HepG2 (cell line): ENCODE data around the gene DPEP2NB. TPM values are rescaled to one million over a fixed set of nuclear protein-coding genes. Genes with fewer than 3 reads are reported as not detected.

Source experiments
- CEBPZ ChIP-seq: IDR thresholded peaks from 2 replicates; pipeline ENCODE4 v1.6.1; 2012; ENCODE audit warnings: low read length, improper control_type of control experiment
- DMTF1 ChIP-seq: sonication (generic); formaldehyde crosslinking; IDR thresholded peaks from 2 replicates; pipeline ENCODE4 v1.4.0; 2020; ENCODE audit warnings: mild to moderate bottlenecking, missing genetic modification reagents
- FOSL1 ChIP-seq: sonication (generic); formaldehyde crosslinking; IDR thresholded peaks from 2 replicates; pipeline ENCODE4 v1.9.0; 2021; ENCODE audit warnings: missing genetic modification reagents, borderline replicate concordance
- GFI1 ChIP-seq: sonication (generic); formaldehyde crosslinking; IDR thresholded peaks from 2 replicates; pipeline ENCODE4 v1.5.0; 2020; ENCODE audit warnings: missing genetic modification reagents, mild to moderate bottlenecking, borderline replicate concordance
- HNF4A ChIP-seq: sonication (generic); formaldehyde crosslinking; IDR thresholded peaks from 2 replicates; pipeline ENCODE4 v1.4.0; 2020; ENCODE audit warnings: missing genetic modification reagents
- MEIS1 ChIP-seq: sonication (generic); formaldehyde crosslinking; IDR thresholded peaks from 2 replicates; pipeline ENCODE4 v1.9.0; 2021; ENCODE audit warnings: mild to moderate bottlenecking, missing genetic modification reagents, moderate library complexity, borderline replicate concordance
- MEIS2 ChIP-seq: sonication (generic); formaldehyde crosslinking; IDR thresholded peaks from 2 replicates; pipeline ENCODE4 v1.9.0; 2021; ENCODE audit warnings: mild to moderate bottlenecking, missing genetic modification reagents
- MIXL1 ChIP-seq: IDR thresholded peaks from 2 replicates; pipeline ENCODE4 v1.6.1; 2016
- MTERF4 ChIP-seq: sonication (generic); formaldehyde crosslinking; IDR thresholded peaks from 2 replicates; pipeline ENCODE4 v1.8.0; 2023; ENCODE audit warnings: mild to moderate bottlenecking, missing genetic modification reagents
- NR1H2 ChIP-seq: sonication (generic); formaldehyde crosslinking; IDR thresholded peaks from 2 replicates; pipeline ENCODE4 v1.8.1; 2022; ENCODE audit warnings: low read depth, missing genetic modification reagents, borderline replicate concordance
- RAD21 ChIP-seq: fragments of 450-650 bp; formaldehyde crosslinking; IDR thresholded peaks from 2 replicates; pipeline ENCODE4 v1.5.0; 2020; ENCODE audit warnings: mild to moderate bottlenecking
- SCMH1 ChIP-seq: sonication (generic); formaldehyde crosslinking; IDR thresholded peaks from 2 replicates; pipeline ENCODE4 v1.9.0; 2021; ENCODE audit warnings: missing genetic modification reagents, mild to moderate bottlenecking, borderline replicate concordance
- TP53 ChIP-seq: sonication (generic); formaldehyde crosslinking; conservative IDR thresholded peaks from 2 replicates; pipeline ENCODE4 v1.4.0; 2020; ENCODE audit warnings: missing genetic modification reagents
- ZNF10 ChIP-seq: sonication (generic); formaldehyde crosslinking; IDR thresholded peaks from 2 replicates; pipeline ENCODE4 v1.4.0; 2020; ENCODE audit warnings: mild to moderate bottlenecking, low read depth, missing genetic modification reagents, borderline replicate concordance
- ZNF205 ChIP-seq: IDR thresholded peaks from 2 replicates; pipeline ENCODE4 v1.6.1; 2018; ENCODE audit warnings: missing biosample characterization, missing genetic modification reagents
- ZNF234 ChIP-seq: sonication (generic); formaldehyde crosslinking; conservative IDR thresholded peaks from 2 replicates; pipeline ENCODE4 v1.5.1; 2020; ENCODE audit warnings: mild to moderate bottlenecking, missing genetic modification reagents
- ZNF563 ChIP-seq: sonication (generic); formaldehyde crosslinking; IDR thresholded peaks from 2 replicates; pipeline ENCODE4 v1.8.0; 2022; ENCODE audit warnings: mild to moderate bottlenecking, moderate library complexity, missing genetic modification reagents
- ZNF619 ChIP-seq: sonication (generic); formaldehyde crosslinking; IDR thresholded peaks from 2 replicates; pipeline ENCODE4 v1.4.0; 2020; ENCODE audit warnings: mild to moderate bottlenecking, missing genetic modification reagents
- polyA plus RNA-seq, 8 experiments: library from polyadenylated mRNA; depleted of rRNA in 3 of 8; stranded (reverse) in 7 of 8; unstranded in 1 of 8; fragments of >200 nt; fragmentation: Illumina TruSeq in 4 of 8; extraction: Trizol in 4 of 8; gene quantifications; 2 replicates each; pipeline versions ENCODE4 v1.2.1 to v1.2.3, GENCODE V29; 2011 to 2016; ENCODE audit warnings: low read depth in 4 of 8, missing spikeins in 1 of 8, mixed read lengths in 1 of 8; ENCODE audit not compliant: insufficient read depth in 1 of 8
- total RNA-seq, 5 experiments: library from RNA; depleted of rRNA; stranded (reverse); fragments of >200 nt; fragmentation: Illumina TruSeq; extraction: Trizol; gene quantifications; 2 replicates each; pipeline ENCODE4 v1.2.3, GENCODE V29; 2016; ENCODE audit warnings: low read depth in 1 of 5

The DPEP2NB gene
- total and polyA plus RNA-seq, 2 of the 13 experiments (the other 11 are each of a cell fraction or from before 2014, with no cell fraction given): not detected

GRCh38 chr16:67993207-67994039, 22.3 kb downstream of the DPEP2NB start (continued):
- TF ChIP-seq CEBPZ (no peak), FOSL1 (CRISPR knock-in tag) (no peak), MTERF4 (CRISPR knock-in tag) (peak; percentile 45; the same call in 1 of the 2 replicates), ZNF234 (CRISPR knock-in tag) (no peak; the same call in 1 of the 2 replicates), NR1H2 (CRISPR knock-in tag) (no peak), ZNF563 (peak; percentile 64), ZNF205 (peak; percentile 68; the same call in 1 of the 2 replicates), MIXL1 (CRISPR knock-in tag) (peak; percentile 46; the same call in 1 of the 2 replicates), MEIS2 (CRISPR knock-in tag) (peak; percentile 63; the same call in 1 of the 2 replicates), HNF4A (CRISPR knock-in tag) (peak; percentile 25; the same call in 1 of the 2 replicates), ZNF619 (CRISPR knock-in tag) (0 out of 2 replicates have a peak, but pooled peaks have one; percentile 15), MEIS1 (CRISPR knock-in tag) (peak; percentile 69; the same call in 1 of the 2 replicates), SCMH1 (no peak), GFI1 (CRISPR knock-in tag) (peak; percentile 37; the same call in 1 of the 2 replicates), TP53 (CRISPR knock-in tag) (no peak), DMTF1 (CRISPR knock-in tag) (no peak), RAD21 (CRISPR knock-in tag) (peak; percentile 97), ZNF10 (CRISPR knock-in tag) (no peak)
